AG09309 (cell line): ENCODE results near the gene RPS6KA2.

ENCODE experiments used
- DNase-seq: peaks from one replicate; pipeline ENCODE4 v3.0.0-alpha.2; 2010; ENCODE audit warnings: low read depth
- H3K4me3 ChIP-seq: 2 replicates; pipeline ENCODE4 v1.5.1; 2011; ENCODE audit warnings: mild to moderate bottlenecking, low read depth, low read length, moderate library complexity; ENCODE audit not compliant: control insufficient read depth
- CTCF ChIP-seq: IDR thresholded peaks from 2 replicates; pipeline ENCODE4 v1.5.1; 2011; ENCODE audit warnings: mild to moderate bottlenecking, low read depth, low read length, inconsistent platforms; ENCODE audit not compliant: insufficient read depth, control insufficient read depth; ENCODE audit errors: missing control alignments

RPS6KA2 gene

GRCh38 chr6:166671434-166672081, 44.5 kb upstream of the RPS6KA2 start:
- no peak for TF ChIP-seq CTCF
- H3K4me3 ChIP-seq = no peak overlapping the region
- no peak for DNase-seq

GRCh38 chr6:166670894-166671293, 43.8 kb upstream of the RPS6KA2 start:
- DNase-seq = no peak
- no peak overlapping the region for H3K4me3 ChIP-seq
- TF ChIP-seq CTCF = no peak

GRCh38 chr6:166670013-166670412, 43.0 kb upstream of the RPS6KA2 start:
- H3K4me3 ChIP-seq = no peak overlapping the region
- no peak for TF ChIP-seq CTCF
- no peak for DNase-seq

- DNase-seq = no peak
- no peak for TF ChIP-seq CTCF
- H3K4me3 ChIP-seq = no peak overlapping the region
Measured at GRCh38 chr6:166667796-166668610, 41.0 kb upstream of the RPS6KA2 start.

- DNase-seq = no peak
- no peak overlapping the region for H3K4me3 ChIP-seq
- no peak for TF ChIP-seq CTCF
Measured at GRCh38 chr6:166664135-166664534, 37.1 kb upstream of the RPS6KA2 start.

- no peak for DNase-seq
- H3K4me3 ChIP-seq = no peak overlapping the region
- no peak for TF ChIP-seq CTCF
Measured at GRCh38 chr6:166663568-166663967, 36.5 kb upstream of the RPS6KA2 start.
